ENCODE data around the gene VSTM4.

VSTM4 gene

DNA sequence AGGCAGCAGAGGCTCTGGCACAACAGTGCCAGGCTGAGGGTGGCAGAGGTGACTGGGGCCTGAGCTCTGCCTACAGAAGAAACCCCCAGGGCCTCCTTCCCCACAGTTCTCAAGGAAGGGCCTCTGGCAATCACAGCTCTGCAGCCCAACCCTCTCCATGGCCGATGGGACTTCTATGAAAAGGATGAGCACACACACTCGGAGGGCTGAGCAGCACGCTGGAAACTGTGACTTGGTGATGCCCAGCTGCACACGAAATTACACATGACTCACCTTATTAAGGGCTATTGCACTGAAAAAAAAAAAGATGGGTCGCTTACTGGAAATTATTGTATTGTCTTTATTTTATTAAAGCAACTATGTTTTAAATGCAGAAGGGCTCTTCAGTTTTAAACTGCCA, 132.7 kb downstream of the VSTM4 start:
- Histone ChIP-seq H3K36me3 (ENCODE audit: control insufficient read depth, insufficient read depth, low read length) (no peaks in the 10 kb centered on the region), H3K4me1 (ENCODE audit: control insufficient read depth, insufficient read depth, low read length) (no peaks in the 10 kb centered on the region), H3K9me3 (ENCODE audit: control insufficient read depth, insufficient read depth, low read length) (no peaks in the 10 kb centered on the region), H3K4me3 (ENCODE audit: low read depth, low read length) (no peak overlapping the region), H3K9ac (ENCODE audit: low read depth, low read length) (no peak overlapping the region), H3K27me3 (ENCODE audit: control insufficient read depth, insufficient read depth, low read length) (no peaks in the 10 kb centered on the region)

DNA sequence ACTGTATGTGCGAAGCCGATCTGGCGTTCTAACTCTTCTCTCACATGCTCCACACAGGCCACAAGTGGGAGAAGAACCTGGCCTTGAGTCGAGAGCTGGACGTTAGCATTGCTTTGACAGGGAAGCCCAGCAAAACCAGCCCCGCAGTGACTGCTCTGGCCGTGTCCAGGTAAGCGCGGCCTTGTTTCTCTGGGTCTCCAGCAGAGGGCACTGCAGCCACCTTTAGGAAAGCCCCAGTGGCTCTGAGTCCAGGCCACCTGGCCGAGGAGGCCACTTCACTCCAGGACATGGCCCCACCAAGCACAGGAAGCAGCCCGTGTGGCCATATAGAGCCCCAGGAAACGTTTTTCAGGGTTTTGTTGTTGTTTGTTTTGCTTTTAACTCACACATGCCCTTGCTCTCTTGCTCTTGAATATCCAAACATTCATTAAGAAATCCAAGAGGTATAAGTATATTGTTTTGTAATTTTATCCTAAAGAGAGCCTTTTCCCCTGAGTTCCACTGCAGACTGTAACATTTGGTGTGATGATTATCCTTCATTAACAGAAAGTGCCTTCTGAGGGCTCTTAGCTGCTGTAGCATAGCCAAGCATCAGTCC, 133.9 kb downstream of the VSTM4 start:
- Histone ChIP-seq H3K4me3 (ENCODE audit: low read depth, low read length) (no peak overlapping the region), H3K9me3 (ENCODE audit: control insufficient read depth, insufficient read depth, low read length) (no peaks in the 10 kb centered on the region), H3K9ac (ENCODE audit: low read depth, low read length) (no peak overlapping the region), H3K36me3 (ENCODE audit: control insufficient read depth, insufficient read depth, low read length) (no peaks in the 10 kb centered on the region), H3K27me3 (ENCODE audit: control insufficient read depth, insufficient read depth, low read length) (no peaks in the 10 kb centered on the region), H3K4me1 (ENCODE audit: control insufficient read depth, insufficient read depth, low read length) (no peaks in the 10 kb centered on the region)

DNA sequence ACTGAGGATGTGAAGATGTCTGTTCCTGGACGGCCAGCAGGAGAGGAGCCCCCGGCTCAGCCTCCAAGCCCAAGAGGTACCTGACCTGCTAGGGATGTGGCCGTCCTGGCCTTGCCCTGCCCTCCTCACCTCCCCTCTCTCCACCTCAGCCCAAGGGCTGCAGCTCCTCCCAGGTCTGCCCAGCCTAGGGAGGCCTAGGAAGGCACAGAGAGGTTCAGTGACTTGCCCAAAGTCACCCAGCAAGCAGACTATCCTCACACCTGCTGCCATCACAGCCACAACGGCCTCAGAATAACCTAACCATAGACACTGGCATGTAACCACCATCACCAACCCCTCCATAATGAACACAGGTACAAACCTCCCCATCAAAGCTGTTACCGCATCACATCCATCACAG, 137.0 kb downstream of the VSTM4 start:
- Histone ChIP-seq H3K27me3 (ENCODE audit: control insufficient read depth, insufficient read depth, low read length) (no peaks in the 10 kb centered on the region), H3K9me3 (ENCODE audit: control insufficient read depth, insufficient read depth, low read length) (no peaks in the 10 kb centered on the region), H3K36me3 (ENCODE audit: control insufficient read depth, insufficient read depth, low read length) (no peaks in the 10 kb centered on the region), H3K4me1 (ENCODE audit: control insufficient read depth, insufficient read depth, low read length) (no peaks in the 10 kb centered on the region), H3K9ac (ENCODE audit: low read depth, low read length) (no peak overlapping the region), H3K4me3 (ENCODE audit: low read depth, low read length) (no peak overlapping the region)

DNA sequence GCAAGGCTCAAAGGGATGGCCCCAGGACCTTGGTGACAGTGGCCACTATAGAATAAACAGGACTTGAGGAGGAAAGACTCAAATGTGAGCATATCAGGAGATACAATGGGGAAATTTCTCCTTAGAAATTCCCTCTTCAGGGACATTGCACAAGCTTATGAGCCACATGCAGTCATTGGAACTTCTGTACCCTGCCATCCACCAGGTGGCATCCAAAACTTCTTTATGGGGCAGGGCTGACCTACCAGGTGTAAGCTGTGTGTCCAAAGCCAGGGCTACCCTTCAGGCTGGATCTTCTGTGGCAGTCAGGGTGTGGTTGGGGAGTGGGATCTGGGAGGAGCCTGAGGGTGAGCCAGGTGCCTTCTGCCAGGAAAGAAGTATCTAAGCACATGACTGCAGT, 139.1 kb downstream of the VSTM4 start:
- no peak overlapping the region for H3K4me3 ChIP-seq (ENCODE audit: low read depth, low read length)
- H3K4me1 ChIP-seq (ENCODE audit: control insufficient read depth, insufficient read depth, low read length): no peaks in the 10 kb centered on the region
- H3K9me3 ChIP-seq (ENCODE audit: control insufficient read depth, insufficient read depth, low read length): no peaks in the 10 kb centered on the region
- H3K9ac ChIP-seq (ENCODE audit: low read depth, low read length): no peak overlapping the region
- H3K36me3 ChIP-seq (ENCODE audit: control insufficient read depth, insufficient read depth, low read length): no peaks in the 10 kb centered on the region
- H3K27me3 ChIP-seq (ENCODE audit: control insufficient read depth, insufficient read depth, low read length): no peaks in the 10 kb centered on the region

DNA sequence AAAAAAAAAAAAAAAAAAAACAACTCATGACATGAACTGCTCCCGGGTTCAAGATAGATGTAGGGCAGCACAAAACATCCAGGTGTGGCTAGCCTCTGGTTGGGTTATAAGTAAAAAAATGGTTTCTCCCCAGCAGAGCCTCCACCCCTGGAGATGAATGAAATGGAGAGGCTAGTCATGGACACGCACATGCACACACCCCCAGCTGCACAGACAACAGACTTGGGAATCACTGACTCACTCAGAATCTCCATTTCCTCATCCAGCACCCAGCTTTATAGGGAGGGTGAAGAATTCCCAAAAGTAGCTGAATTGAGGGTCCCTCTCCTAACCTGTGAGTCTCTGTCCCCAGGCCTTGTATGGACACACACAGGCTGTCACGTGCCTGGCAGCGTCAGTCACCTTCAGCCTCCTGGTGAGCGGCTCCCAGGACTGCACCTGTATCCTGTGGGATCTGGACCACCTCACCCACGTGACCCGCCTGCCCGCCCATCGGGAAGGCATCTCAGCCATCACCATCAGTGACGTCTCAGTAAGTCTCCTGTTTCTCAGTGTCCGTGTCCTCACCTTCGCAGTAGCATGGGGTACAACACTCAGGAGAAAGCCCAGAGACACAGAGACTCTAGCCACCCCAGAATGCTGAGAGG, 140.7 kb downstream of the VSTM4 start:
- H3K9me3 ChIP-seq (ENCODE audit: control insufficient read depth, insufficient read depth, low read length): no peaks in the 10 kb centered on the region
- H3K4me3 ChIP-seq (ENCODE audit: low read depth, low read length): no peak overlapping the region
- H3K27me3 ChIP-seq (ENCODE audit: control insufficient read depth, insufficient read depth, low read length): no peaks in the 10 kb centered on the region
- H3K9ac ChIP-seq (ENCODE audit: low read depth, low read length): no peak overlapping the region
- H3K4me1 ChIP-seq (ENCODE audit: control insufficient read depth, insufficient read depth, low read length): no peaks in the 10 kb centered on the region
- H3K36me3 ChIP-seq (ENCODE audit: control insufficient read depth, insufficient read depth, low read length): no peaks in the 10 kb centered on the region

DNA sequence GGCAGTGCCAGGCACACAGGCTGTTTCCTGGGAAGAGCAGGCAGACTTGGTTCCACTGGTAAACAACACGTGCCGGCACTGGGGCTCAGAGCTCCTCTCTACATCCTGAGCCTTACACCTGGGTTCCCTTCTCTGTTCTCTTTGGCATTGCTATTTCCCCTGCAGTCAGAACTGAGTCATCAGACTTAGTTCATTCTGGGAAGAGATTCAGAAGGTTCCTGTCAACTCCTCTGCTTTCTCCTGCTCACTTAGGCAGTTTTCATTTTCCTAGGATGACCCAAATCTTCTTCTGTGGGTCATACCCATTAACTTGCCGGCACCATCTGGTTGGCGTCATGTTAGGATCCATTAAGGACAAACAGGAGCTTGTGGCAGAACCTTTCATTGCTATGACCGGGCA, 142.3 kb downstream of the VSTM4 start:
- no peak overlapping the region for H3K9ac ChIP-seq (ENCODE audit: low read depth, low read length)
- H3K4me3 ChIP-seq (ENCODE audit: low read depth, low read length): no peak overlapping the region
- H3K27me3 ChIP-seq (ENCODE audit: control insufficient read depth, insufficient read depth, low read length): no peaks in the 10 kb centered on the region
- H3K9me3 ChIP-seq (ENCODE audit: control insufficient read depth, insufficient read depth, low read length): no peaks in the 10 kb centered on the region
- H3K36me3 ChIP-seq (ENCODE audit: control insufficient read depth, insufficient read depth, low read length): no peaks in the 10 kb centered on the region
- no peaks in the 10 kb centered on the region for H3K4me1 ChIP-seq (ENCODE audit: control insufficient read depth, insufficient read depth, low read length)

- Histone ChIP-seq H3K36me3 (ENCODE audit: control insufficient read depth, insufficient read depth, low read length) (no peaks in the 10 kb centered on the region), H3K9ac (ENCODE audit: low read depth, low read length) (no peak overlapping the region), H3K4me1 (ENCODE audit: control insufficient read depth, insufficient read depth, low read length) (no peaks in the 10 kb centered on the region), H3K4me3 (ENCODE audit: low read depth, low read length) (no peak overlapping the region), H3K27me3 (ENCODE audit: control insufficient read depth, insufficient read depth, low read length) (no peaks in the 10 kb centered on the region), H3K9me3 (ENCODE audit: control insufficient read depth, insufficient read depth, low read length) (no peaks in the 10 kb centered on the region)
Measured at GRCh38 chr10:48970654-48971053, 144.7 kb downstream of the VSTM4 start.

GRCh38 chr10:48970046-48970445, 145.3 kb downstream of the VSTM4 start:
- Histone ChIP-seq H3K27me3 (ENCODE audit: control insufficient read depth, insufficient read depth, low read length) (no peaks in the 10 kb centered on the region), H3K9me3 (ENCODE audit: control insufficient read depth, insufficient read depth, low read length) (no peaks in the 10 kb centered on the region), H3K9ac (ENCODE audit: low read depth, low read length) (no peak overlapping the region), H3K4me1 (ENCODE audit: control insufficient read depth, insufficient read depth, low read length) (no peaks in the 10 kb centered on the region), H3K36me3 (ENCODE audit: control insufficient read depth, insufficient read depth, low read length) (no peaks in the 10 kb centered on the region), H3K4me3 (ENCODE audit: low read depth, low read length) (no peak overlapping the region)

DNA sequence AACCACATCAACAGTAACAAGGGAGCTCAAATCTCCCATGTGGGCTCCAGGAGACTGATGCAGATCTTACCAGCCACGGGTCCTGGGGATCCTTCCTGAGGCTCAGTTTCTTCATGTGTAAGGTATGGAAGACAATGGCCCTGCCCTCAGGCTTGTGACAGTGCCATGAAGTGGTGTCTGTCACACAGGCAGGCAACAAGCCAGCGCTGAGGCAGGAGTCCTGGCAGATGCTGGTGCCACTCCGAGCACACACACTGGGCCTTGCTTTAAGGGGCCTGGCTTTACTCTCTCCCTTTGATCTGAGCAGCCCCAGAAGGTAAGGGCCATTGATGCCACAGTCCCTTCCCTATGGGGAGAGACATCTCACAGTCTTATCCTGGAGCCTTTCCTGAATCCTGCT, 147.3 kb downstream of the VSTM4 start:
- Histone ChIP-seq H3K4me3 (ENCODE audit: low read depth, low read length) (no peak overlapping the region), H3K4me1 (ENCODE audit: control insufficient read depth, insufficient read depth, low read length) (no peaks in the 10 kb centered on the region), H3K36me3 (ENCODE audit: control insufficient read depth, insufficient read depth, low read length) (no peaks in the 10 kb centered on the region), H3K9ac (ENCODE audit: low read depth, low read length) (no peak overlapping the region), H3K27me3 (ENCODE audit: control insufficient read depth, insufficient read depth, low read length) (no peaks in the 10 kb centered on the region), H3K9me3 (ENCODE audit: control insufficient read depth, insufficient read depth, low read length) (no peaks in the 10 kb centered on the region)

DNA sequence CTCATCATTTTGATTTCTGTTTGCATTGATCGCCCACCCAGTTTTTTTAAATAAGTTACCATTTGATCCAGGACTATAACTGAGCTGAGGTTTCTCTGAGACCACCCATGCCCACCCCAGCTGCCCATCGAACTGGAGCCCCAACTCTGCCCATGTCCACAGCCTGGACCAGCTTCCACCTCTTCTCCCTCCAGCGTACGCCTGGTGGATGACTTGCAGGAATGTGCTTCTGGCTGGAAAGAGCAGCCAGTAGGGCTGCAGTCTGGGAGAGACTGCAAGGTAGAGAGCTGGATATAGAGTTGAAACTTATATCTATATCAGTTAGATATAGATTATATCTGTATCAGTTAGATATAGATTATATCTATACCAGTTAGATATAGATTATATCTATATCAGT, 149.9 kb downstream of the VSTM4 start:
- Histone ChIP-seq H3K36me3 (ENCODE audit: control insufficient read depth, insufficient read depth, low read length) (no peaks in the 10 kb centered on the region), H3K9ac (ENCODE audit: low read depth, low read length) (no peak overlapping the region), H3K4me1 (ENCODE audit: control insufficient read depth, insufficient read depth, low read length) (no peaks in the 10 kb centered on the region), H3K4me3 (ENCODE audit: low read depth, low read length) (no peak overlapping the region), H3K27me3 (ENCODE audit: control insufficient read depth, insufficient read depth, low read length) (no peaks in the 10 kb centered on the region), H3K9me3 (ENCODE audit: control insufficient read depth, insufficient read depth, low read length) (no peaks in the 10 kb centered on the region)

All from iPS-15b (cell line).